H1 (cell line): Measurements from ENCODE around the gene CRYBG1. TPM values are rescaled to one million over a fixed set of nuclear protein-coding genes. Genes with fewer than 3 reads are reported as not detected.

Experiments
- CTCF ChIA-PET: fragments of 300-600 bp; sonication (Branson Sonifier 250); formaldehyde crosslinking; loops from one replicate; lab custom pipeline; 2021; ENCODE audit not compliant: partially characterized antibody; lab: Charles Lee
- POLR2A ChIA-PET: fragments of 300-600 bp; sonication (Branson Sonifier 250); formaldehyde crosslinking; loops from one replicate; lab custom pipeline; 2021; ENCODE audit warnings: inconsistent platforms; ENCODE audit not compliant: partially characterized antibody; lab: Charles Lee
- DNase-seq, 2 experiments: peaks; one replicate each; pipeline versions ENCODE4 v3.0.0 to v3.0.0-alpha.2; 2010 to 2022; ENCODE audit warnings: low spot score in 2 of 2, low read depth in 1 of 2, mixed read lengths in 1 of 2
- FAIRE-seq: peaks from 2 replicates; lab custom pipeline; 2011; peaks lifted over from hg19 to GRCh38; lab: Jason Lieb, UNC
- H2AFZ ChIP-seq: 2 replicates; pipeline ENCODE4 v1.8.1; 2012; ENCODE audit warnings: low read length, inconsistent platforms
- H2AK5ac ChIP-seq: 2 replicates; pipeline ENCODE4 v1.6.1; 2013; ENCODE audit warnings: low read depth, low read length
- H2BK120ac ChIP-seq: replicated peaks from 2 replicates; pipeline ENCODE3; 2013; ENCODE audit warnings: low read depth, low read length, inconsistent platforms
- H2BK12ac ChIP-seq: 2 replicates; pipeline ENCODE4 v1.6.1; 2013; ENCODE audit warnings: low read depth, low read length
- H2BK15ac ChIP-seq: 2 replicates; pipeline ENCODE4 v1.6.1; 2013; ENCODE audit warnings: low read length
- H2BK20ac ChIP-seq: 2 replicates; pipeline ENCODE4 v1.6.1; 2013; ENCODE audit warnings: low read length
- H2BK5ac ChIP-seq: 2 replicates; pipeline ENCODE4 v1.6.1; 2013; ENCODE audit warnings: low read depth, low read length
- H3K14ac ChIP-seq: 2 replicates; pipeline ENCODE4 v1.6.1; 2013; ENCODE audit warnings: inconsistent platforms; ENCODE audit not compliant: insufficient read length
- H3K18ac ChIP-seq: 2 replicates; pipeline ENCODE4 v1.6.1; 2013; ENCODE audit warnings: low read length; ENCODE audit errors: extremely low read depth
- H3K23ac ChIP-seq: 2 replicates; pipeline ENCODE4 v1.6.1; 2013; ENCODE audit warnings: inconsistent platforms; ENCODE audit not compliant: insufficient read length
- H3K23me2 ChIP-seq: 2 replicates; pipeline ENCODE4 v1.6.1; 2013; ENCODE audit warnings: low read depth, low read length
- H3K27ac ChIP-seq: 2 replicates; pipeline ENCODE4 v1.6.1; 2011; ENCODE audit warnings: low read depth, low read length, inconsistent platforms
- H3K27me3 ChIP-seq, 4 experiments: replicated peaks in 1 of 4; 1 replicate in 1 of 4; 2 replicates in 3 of 4; pipeline versions ENCODE4 v1.6.1 to v1.8.1; 2011 to 2013; ENCODE audit warnings: low read length in 3 of 4, mild to moderate bottlenecking in 3 of 4, inconsistent platforms in 2 of 4, mixed read lengths in 2 of 4, moderate library complexity in 1 of 4; ENCODE audit not compliant: control insufficient read depth in 3 of 4, insufficient read depth in 3 of 4; ENCODE audit errors: extremely low read depth in 1 of 4
- H3K36me3 ChIP-seq, 4 experiments: 2 replicates each; pipeline versions ENCODE4 v1.6.1 to v1.8.1; 2011 to 2013; ENCODE audit warnings: mild to moderate bottlenecking in 4 of 4, low read length in 3 of 4, moderate library complexity in 2 of 4, control low read depth in 1 of 4, inconsistent platforms in 1 of 4; ENCODE audit not compliant: insufficient read depth in 4 of 4, control insufficient read depth in 2 of 4
- H3K4ac ChIP-seq: replicated peaks from 2 replicates; pipeline ENCODE3; 2013; ENCODE audit warnings: low read length, low read depth, mixed read lengths, inconsistent platforms; ENCODE audit not compliant: insufficient read length
- H3K4me1 ChIP-seq, 4 experiments: replicated peaks in 1 of 4; 1 replicate in 1 of 4; 2 replicates in 3 of 4; pipeline versions ENCODE4 v1.6.1 to v1.8.1; 2011 to 2013; ENCODE audit warnings: low read length in 3 of 4, inconsistent platforms in 2 of 4, mixed read lengths in 1 of 4; ENCODE audit not compliant: insufficient read depth in 4 of 4, control insufficient read depth in 3 of 4
- H3K4me2 ChIP-seq, 2 experiments: 2 replicates each; pipeline versions ENCODE4 v1.6.1 to v1.8.1; 2011 to 2013; ENCODE audit warnings: low read depth in 2 of 2, low read length in 2 of 2, control low read depth in 1 of 2, inconsistent platforms in 1 of 2, mild to moderate bottlenecking in 1 of 2; ENCODE audit not compliant: insufficient read depth in 1 of 2
- H3K4me3 ChIP-seq, 4 experiments: fragments of 200-600, 300-600 bp in 1 of 4; sonication (generic), shearing (Covaris generic), sonication (Bioruptor Twin) in 1 of 4; 2 replicates each; pipeline versions ENCODE4 v1.5.1 to v1.8.1; 2011 to 2016; ENCODE audit warnings: low read length in 4 of 4, low read depth in 3 of 4, control low read depth in 2 of 4, inconsistent platforms in 2 of 4, mild to moderate bottlenecking in 2 of 4, mixed read lengths in 1 of 4, moderate library complexity in 1 of 4; ENCODE audit not compliant: insufficient read depth in 2 of 4; ENCODE audit errors: extremely low read depth in 1 of 4
- H3K56ac ChIP-seq: replicated peaks from 2 replicates; pipeline ENCODE3; 2013; ENCODE audit warnings: low read depth, mild to moderate bottlenecking, mixed read lengths, low read length, inconsistent platforms; ENCODE audit not compliant: insufficient read length
- H3K79me1 ChIP-seq: 2 replicates; pipeline ENCODE4 v1.6.1; 2013; ENCODE audit warnings: low read depth, low read length, control low read depth
- H3K79me2 ChIP-seq, 2 experiments: 2 replicates each; pipeline versions ENCODE4 v1.6.1 to v1.8.1; 2012 to 2013; ENCODE audit warnings: low read length in 2 of 2, mild to moderate bottlenecking in 2 of 2, inconsistent platforms in 1 of 2; ENCODE audit not compliant: insufficient read depth in 2 of 2, control insufficient read depth in 1 of 2
- H3K9ac ChIP-seq, 4 experiments: replicated peaks in 1 of 4; 1 replicate in 1 of 4; 2 replicates in 3 of 4; pipeline versions ENCODE4 v1.6.1 to v1.8.1; 2011 to 2013; ENCODE audit warnings: low read depth in 3 of 4, low read length in 3 of 4, control low read depth in 2 of 4, mild to moderate bottlenecking in 2 of 4, moderate library complexity in 2 of 4, inconsistent platforms in 1 of 4; ENCODE audit errors: extremely low read depth in 1 of 4
- H3K9me3 ChIP-seq, 2 experiments: 2 replicates each; pipeline versions ENCODE4 v1.6.1 to v1.8.1; 2012 to 2013; ENCODE audit warnings: mild to moderate bottlenecking in 2 of 2, moderate library complexity in 2 of 2, control low read depth in 1 of 2, inconsistent platforms in 1 of 2, low read depth in 1 of 2, low read length in 1 of 2, mixed read lengths in 1 of 2; ENCODE audit not compliant: insufficient read depth in 2 of 2
- H4K20me1 ChIP-seq, 2 experiments: replicated peaks in 1 of 2; 2 replicates each; pipeline versions ENCODE3 to v1.8.1; 2011 to 2013; ENCODE audit warnings: inconsistent platforms in 2 of 2, low read length in 2 of 2, mild to moderate bottlenecking in 1 of 2; ENCODE audit not compliant: insufficient read depth in 2 of 2, control insufficient read depth in 1 of 2
- H4K5ac ChIP-seq: 2 replicates; pipeline ENCODE4 v1.6.1; 2013; ENCODE audit warnings: low read length, low read depth, mixed read lengths, inconsistent platforms; ENCODE audit not compliant: insufficient read length
- H4K8ac ChIP-seq: 2 replicates; pipeline ENCODE4 v1.8.0; 2013; ENCODE audit warnings: mild to moderate bottlenecking, moderate library complexity, low read length, inconsistent platforms; ENCODE audit not compliant: insufficient read depth; ENCODE audit errors: extremely low read depth
- H4K91ac ChIP-seq: replicated peaks from 2 replicates; pipeline ENCODE3; 2013; ENCODE audit warnings: low read length, mixed read lengths, inconsistent platforms; ENCODE audit not compliant: insufficient read length
- BRCA1 ChIP-seq: IDR thresholded peaks from 2 replicates; pipeline ENCODE4 v1.6.1; 2012; ENCODE audit warnings: low read depth, low read length, improper control_type of control experiment
- KDM5A ChIP-seq: fragments of 200-600 bp; IDR thresholded peaks from 2 replicates; pipeline ENCODE4 v1.7.1; 2012; ENCODE audit warnings: mild to moderate bottlenecking, low read length, inconsistent platforms, mixed read lengths
- NRF1 ChIP-seq: IDR thresholded peaks from 2 replicates; pipeline ENCODE4 v1.6.1; 2011; ENCODE audit warnings: mild to moderate bottlenecking, low read depth, low read length, improper control_type of control experiment
- PHF8 ChIP-seq: fragments of 200-600 bp; sonication (generic); conservative IDR thresholded peaks from 2 replicates; pipeline ENCODE4 v1.7.1; 2012; ENCODE audit warnings: low read depth, mild to moderate bottlenecking, inconsistent platforms, low read length, moderate library complexity
- RFX5 ChIP-seq: IDR thresholded peaks from 2 replicates; pipeline ENCODE4 v1.6.1; 2011; ENCODE audit warnings: low read depth, low read length, improper control_type of control experiment, borderline replicate concordance
- SP2 ChIP-seq: IDR thresholded peaks from 2 replicates; pipeline ENCODE4 v1.6.1; 2012; ENCODE audit warnings: mild to moderate bottlenecking, low read length, inconsistent platforms
- SP4 ChIP-seq: IDR thresholded peaks from 2 replicates; pipeline ENCODE4 v1.6.1; 2012; ENCODE audit warnings: low read length, inconsistent platforms
- WGBS, 2 experiments: shearing (Covaris generic) in 1 of 2; methylation state at CpG; one replicate each; pipeline versions ENCODE4 v1.1.6 to v1.1.7; 2013 to 2015; ENCODE audit warnings: low lambda C conversion rate in 2 of 2, mixed read lengths in 2 of 2, inconsistent platforms in 1 of 2, low coverage in 1 of 2, missing lambda C conversion rate in 1 of 2; ENCODE audit not compliant: insufficient replicate concordance in 2 of 2, insufficient coverage in 1 of 2, insufficient read length in 1 of 2; ENCODE audit errors: extremely low coverage in 1 of 2, missing lambda C conversion rate in 1 of 2; 5-methylcytosine and 5-hydroxymethylcytosine counted together
- polyA plus RNA-seq, 7 experiments: library from polyadenylated mRNA; depleted of rRNA in 3 of 7; stranded (reverse) in 5 of 7; unstranded in 2 of 7; fragments of >200 nt in 5 of 7; fragments of 200-250 nt in 2 of 7; gene quantifications; 1 replicate in 5 of 7; 2 replicates in 1 of 7; 4 replicates in 1 of 7; pipeline versions ENCODE4 v1.2.1 to v1.2.3, GENCODE V29; 2011 to 2013; ENCODE audit warnings: missing spikeins in 2 of 7, mixed read lengths in 2 of 7
- total RNA-seq: library from RNA; stranded (reverse); fragmentation: NEBNext Ultra II Directional; extraction: Animal tissue kit (Norgen Biotek cat#: 25700); gene quantifications from 2 replicates; pipeline ENCODE4 v1.2.1, GENCODE V29; 2021

CRYBG1 gene
- total and polyA plus RNA-seq, 2 of the 8 experiments (the other 6 are each of a cell fraction or from before 2014, with no cell fraction given): 2.2 to 11.6 TPM

GRCh38 chr6:106490436-106490835, 129.9 kb downstream of the CRYBG1 start:
- DNase-seq: no peak
- CTCF ChIA-PET: interaction anchor here (0.6 to 1.4 kb wide), 3 partner anchors 19 to 76 kb away, joined by 3 read pairs; no protein-coding TSS in a partner anchor

More at GRCh38 chr6:106490436-106490835, 129.9 kb downstream of the CRYBG1 start:
- Histone ChIP-seq H3K23me2 (no peaks in the 10 kb centered on the region), H2BK15ac (no peak overlapping the region), H3K36me3 (no peaks in the 10 kb centered on the region), H2BK12ac (no peak overlapping the region), H3K23ac (no peak overlapping the region), H3K4ac (no peak overlapping the region), H3K9me3 (no peaks in the 10 kb centered on the region), H4K8ac (no peak overlapping the region), H2BK20ac (no peak overlapping the region), H3K56ac (no peak overlapping the region), H2BK120ac (no peak overlapping the region), H3K9ac (no peak overlapping the region), H3K14ac (no peak overlapping the region), H2BK5ac (no peak overlapping the region), H3K18ac (no peak overlapping the region), H4K20me1 (peaks cover 0 to 3% of the 10 kb centered on the region in 2 experiments), H3K4me1 (peaks cover 0 to 4% (median 2%) of the 10 kb centered on the region in 4 experiments; a peak in 4 of 7 replicates), H2AFZ (no peak overlapping the region), H3K79me1 (no peaks in the 10 kb centered on the region; the same call in 1 of the 2 replicates), H3K27me3 (no peaks in the 10 kb centered on the region; a peak in 3 of 7 replicates), H3K4me2 (no peak overlapping the region), H3K79me2 (no peaks in the 10 kb centered on the region), H3K4me3 (no peak overlapping the region), H4K5ac (no peak overlapping the region), H4K91ac (no peak overlapping the region), H3K27ac (no peak overlapping the region), H2AK5ac (no peak overlapping the region)
- 38% methylated on average over 1 of the region's 1 CpG; no CpG with 5 or more reads in 1 of the 2 experiments for WGBS, 2 experiments
- POLR2A ChIA-PET: no interaction called here
- TF ChIP-seq NRF1: no peak
- no peak for TF ChIP-seq SP2
- TF ChIP-seq RFX5: no peak
- no peak for TF ChIP-seq SP4
- TF ChIP-seq KDM5A: no peak
- TF ChIP-seq PHF8: no peak
- no peak for TF ChIP-seq BRCA1
- no peak for FAIRE-seq
